ENCODE results near the gene SCN1B.
"Not testable (repeated sequence)": the region's sequence is repeated elsewhere in the genome, so short reads cannot be mapped to it uniquely, and the experiment has no call there.

The SCN1B gene

GRCh38 chr19:35019144-35019543, 11.1 kb upstream of the SCN1B start:
- DNase-seq = no peak

- DNase-seq = no peak
Measured at GRCh38 chr19:35021016-35021415, 9.3 kb upstream of the SCN1B start.

DNA sequence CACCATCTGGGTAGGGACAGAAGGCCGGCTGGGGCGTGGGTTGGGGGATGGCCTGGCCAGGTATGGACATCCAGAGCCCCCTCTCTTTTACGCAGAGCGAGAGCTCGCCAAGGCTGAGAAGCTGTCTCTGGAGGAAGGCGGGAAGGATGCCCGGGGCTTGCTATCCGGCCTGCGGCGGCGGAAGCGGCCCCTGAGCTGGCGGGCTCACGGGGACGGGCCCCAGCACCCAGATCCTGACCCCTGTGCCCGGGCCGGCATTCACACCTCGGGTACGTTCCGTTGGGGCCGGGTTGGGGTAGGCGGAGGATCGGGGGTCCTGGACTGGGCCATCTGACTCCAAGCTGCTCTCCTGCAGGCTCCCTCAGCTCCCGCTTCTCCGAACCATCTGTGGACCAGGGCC, 8.7 kb upstream of the SCN1B start:
- DNase-seq = no peak

DNA sequence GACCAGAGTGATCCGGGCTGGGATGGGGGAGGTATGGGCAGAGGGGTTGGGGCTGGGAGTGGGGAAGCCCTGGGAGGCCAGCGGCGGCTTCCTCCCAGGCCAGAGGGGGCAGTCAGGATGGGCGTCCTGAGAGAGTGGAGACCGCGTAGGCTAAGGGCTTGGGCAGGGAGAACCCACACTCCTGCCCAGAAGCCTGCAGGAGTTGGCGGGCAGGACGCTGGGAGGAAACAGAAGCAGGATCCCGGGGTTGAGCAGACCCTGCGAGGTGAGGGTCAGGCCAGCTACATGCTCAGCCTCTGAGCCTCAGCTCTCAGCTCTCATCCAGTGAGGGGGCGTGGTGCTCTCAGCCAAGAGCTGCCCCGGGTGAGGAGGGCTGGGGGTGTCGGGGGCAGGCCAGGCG, 7.8 kb upstream of the SCN1B start:
- no peak for DNase-seq

DNA sequence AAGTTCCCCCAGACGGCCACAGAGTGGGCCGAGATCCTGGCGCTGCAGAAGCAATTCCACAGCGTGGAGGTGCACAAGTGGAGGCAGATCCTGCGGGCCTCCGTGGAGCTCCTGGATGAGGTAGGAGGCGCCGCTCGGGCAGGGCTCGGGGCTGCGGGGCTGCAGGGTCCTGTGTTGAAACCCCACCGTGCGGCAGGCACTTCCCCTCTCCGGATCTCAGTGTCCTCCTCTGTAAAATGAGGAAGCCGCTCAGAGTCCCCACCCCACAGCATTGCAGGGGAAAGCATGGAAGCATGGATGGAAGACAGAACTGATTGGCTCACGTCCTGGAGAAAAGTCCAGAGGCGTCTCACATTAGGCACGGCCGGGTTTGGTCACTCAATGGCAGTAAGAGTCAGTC, 6.8 kb upstream of the SCN1B start:
- DNase-seq = no peak

DNA sequence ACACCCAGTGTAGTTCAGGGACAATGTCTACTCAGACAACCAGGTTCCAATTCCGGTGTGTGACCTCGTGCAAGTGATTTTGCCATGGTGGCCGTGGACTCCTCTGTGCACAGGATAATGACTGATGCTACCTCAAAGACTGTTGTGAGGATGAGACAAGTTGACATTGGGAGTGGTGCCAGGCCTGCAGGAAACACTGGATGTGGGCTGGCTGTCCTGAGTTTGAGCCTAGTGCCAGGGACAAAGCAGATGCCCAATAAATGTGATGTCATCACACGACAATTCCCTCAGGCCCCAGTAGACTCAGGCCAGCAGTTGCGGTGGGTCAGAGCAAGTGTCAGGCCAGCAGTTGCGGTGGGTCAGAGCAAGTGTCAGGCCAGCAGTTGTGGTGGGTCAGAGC, 6.2 kb upstream of the SCN1B start:
- DNase-seq = no peak

DNA sequence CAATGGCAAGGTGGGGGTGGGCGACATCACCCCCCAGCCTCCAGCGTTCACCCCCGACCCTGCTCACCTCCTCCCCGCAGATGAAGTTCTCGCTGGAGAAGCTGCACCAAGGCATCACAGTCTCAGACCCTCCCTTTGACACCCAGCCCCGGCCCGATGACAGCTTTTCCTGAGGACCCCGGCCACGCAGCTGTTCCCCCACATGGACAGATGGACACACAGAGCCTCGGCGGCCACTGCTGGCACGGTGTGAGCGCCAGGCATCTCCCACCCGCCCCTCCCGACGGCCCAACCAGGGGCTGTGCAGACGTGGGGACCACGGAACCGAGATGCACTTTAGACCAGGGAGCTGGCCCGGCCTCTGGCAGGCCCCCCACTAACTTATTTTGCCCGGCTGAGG, 4.3 kb upstream of the SCN1B start:
- no peak for DNase-seq

- DNase-seq = no peak
Measured at GRCh38 chr19:35026418-35026817, 3.9 kb upstream of the SCN1B start.

GRCh38 chr19:35027009-35027408, 3.3 kb upstream of the SCN1B start:
- no peak for DNase-seq

GRCh38 chr19:35027851-35028599, 2.2 kb upstream of the SCN1B start:
- no peak for DNase-seq

GRCh38 chr19:35028600-35028885, 1.7 kb upstream of the SCN1B start:
- not testable (repeated sequence) for DNase-seq

DNA sequence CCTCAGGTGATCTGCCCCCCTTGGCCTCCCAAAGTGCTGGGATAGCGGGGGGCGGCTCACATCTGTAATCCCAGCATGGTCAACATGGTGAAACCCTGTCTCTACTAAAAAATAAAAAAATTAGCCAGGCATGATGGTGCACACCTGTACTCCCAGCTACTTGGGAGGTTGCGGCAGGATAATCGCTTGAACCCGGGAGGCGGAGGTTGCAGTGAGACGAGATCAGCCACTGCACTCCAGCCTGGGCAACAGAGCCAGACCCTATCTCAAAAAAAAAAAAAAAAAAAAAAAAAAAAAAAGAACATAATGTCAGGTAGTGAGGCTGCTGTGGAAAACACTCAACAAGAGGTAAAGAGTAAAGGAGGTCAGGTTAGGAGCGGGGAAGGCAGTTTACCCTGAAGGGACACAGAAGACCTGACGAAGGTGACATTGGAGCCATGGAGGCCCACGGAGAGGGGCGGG, 964 bp upstream of the SCN1B start:
- DNase-seq = not testable (repeated sequence)

GRCh38 chr19:35029737-35030256, 473 bp upstream of the SCN1B start:
- DNase-seq = no peak

GRCh38 chr19:35031072-35031881, 1.0 kb downstream of the SCN1B start:
- DNase-seq = peak; percentile 72

GRCh38 chr19:35032356-35032865, 2.1 kb downstream of the SCN1B start:
- DNase-seq = no peak

DNA sequence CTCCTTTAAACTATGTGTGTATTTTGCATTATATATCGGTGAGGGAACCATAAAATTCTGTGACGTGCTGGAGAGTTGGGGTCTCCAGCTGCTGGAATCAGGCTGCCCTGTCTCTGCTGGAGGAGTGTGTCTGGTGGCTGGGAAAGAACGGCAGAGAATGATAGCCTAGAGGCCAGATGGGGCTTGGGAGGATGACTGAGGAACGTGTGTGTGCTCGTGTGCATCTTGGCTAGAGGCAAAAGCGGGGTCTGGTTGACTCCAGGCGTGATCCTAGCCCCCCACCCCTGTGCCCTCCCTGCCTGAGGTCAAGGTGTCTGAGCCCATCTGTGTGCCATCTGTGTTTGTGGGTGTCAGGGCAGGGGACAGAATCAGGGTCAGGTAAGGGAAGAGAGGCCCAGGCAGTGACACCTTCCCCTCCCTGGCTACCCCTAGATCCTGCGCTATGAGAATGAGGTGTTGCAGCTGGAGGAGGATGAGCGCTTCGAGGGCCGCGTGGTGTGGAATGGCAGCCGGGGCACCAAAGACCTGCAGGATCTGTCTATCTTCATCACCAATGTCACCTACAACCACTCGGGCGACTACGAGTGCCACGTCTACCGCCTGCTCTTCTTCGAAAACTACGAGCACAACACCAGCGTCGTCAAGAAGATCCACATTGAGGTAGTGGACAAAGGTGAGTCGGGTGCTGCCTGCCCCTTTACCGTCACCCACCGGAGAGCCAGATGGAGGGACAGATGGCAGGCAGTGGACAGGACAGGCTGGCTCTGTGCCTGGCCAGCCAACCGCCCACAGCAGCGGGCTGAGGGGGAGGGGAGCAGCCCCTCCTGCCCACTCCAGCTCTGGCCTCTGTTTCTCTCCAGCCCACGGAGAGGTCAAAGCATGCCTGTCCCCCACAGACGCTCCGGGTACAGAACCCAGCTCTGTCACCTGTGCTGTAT, 3.1 kb downstream of the SCN1B start:
- DNase-seq = no peak

- no peak for DNase-seq
Measured at GRCh38 chr19:35034005-35034502, 3.8 kb downstream of the SCN1B start.

GRCh38 chr19:35034588-35035382, 4.5 kb downstream of the SCN1B start:
- DNase-seq = no peak

GRCh38 chr19:35037716-35038622, 7.7 kb downstream of the SCN1B start:
- no peak for DNase-seq

- no peak for DNase-seq
Measured at GRCh38 chr19:35038623-35039512, 8.6 kb downstream of the SCN1B start.

All from right hindlimb (tissue), 1 donor.